NCI-H82 treated with DMSO at 0.1 percent for 48 hours (cell line): ENCODE results near the gene CD58.

Experiments used
- DNase-seq: peaks from one replicate; lab custom pipeline; 2025; ENCODE audit not compliant: unreplicated experiment; lab: John Stamatoyannopoulos, UW

CD58 gene

GRCh38 chr1:116544588-116545358, 26.1 kb downstream of the CD58 start:
- no peak for DNase-seq

- DNase-seq, result no peak
Measured at GRCh38 chr1:116540088-116540487, 30.7 kb downstream of the CD58 start.

- DNase-seq, result peak; percentile 79
Measured at GRCh38 chr1:116538544-116538943, 32.3 kb downstream of the CD58 start.

GRCh38 chr1:116537898-116538297, 32.9 kb downstream of the CD58 start:
- DNase-seq, result no peak

- no peak for DNase-seq
Measured at GRCh38 chr1:116537040-116537831, 33.6 kb downstream of the CD58 start.

- no peak for DNase-seq
Measured at GRCh38 chr1:116534014-116534739, 36.6 kb downstream of the CD58 start.

GRCh38 chr1:116533429-116533820, 37.4 kb downstream of the CD58 start:
- DNase-seq, result no peak

- DNase-seq, result no peak
Measured at GRCh38 chr1:116532671-116533428, 38.0 kb downstream of the CD58 start.

GRCh38 chr1:116531917-116532316, 38.9 kb downstream of the CD58 start:
- DNase-seq, result no peak

- DNase-seq, result no peak
Measured at GRCh38 chr1:116529681-116530080, 41.1 kb downstream of the CD58 start.

GRCh38 chr1:116529199-116529631, 41.6 kb downstream of the CD58 start:
- DNase-seq, result no peak

GRCh38 chr1:116528329-116529083, 42.3 kb downstream of the CD58 start:
- DNase-seq, result no peak

- no peak for DNase-seq
Measured at GRCh38 chr1:116525440-116525839, 45.4 kb downstream of the CD58 start.

GRCh38 chr1:116521186-116521585, 49.6 kb downstream of the CD58 start:
- no peak for DNase-seq

GRCh38 chr1:116518400-116518799, 52.4 kb downstream of the CD58 start:
- DNase-seq, result no peak

- no peak for DNase-seq
Measured at GRCh38 chr1:116516631-116517030, 54.2 kb downstream of the CD58 start.

- DNase-seq, result no peak
Measured at GRCh38 chr1:116515702-116516101, 55.1 kb downstream of the CD58 start.

GRCh38 chr1:116514708-116515525, 55.9 kb downstream of the CD58 start:
- DNase-seq, result no peak

GRCh38 chr1:116513956-116514355, 56.9 kb downstream of the CD58 start:
- no peak for DNase-seq
